Progenitor cell of endocrine pancreas (in vitro differentiated cells): Measurements from ENCODE around the gene RASSF9. TPM values are rescaled to one million over a fixed set of nuclear protein-coding genes. Genes with fewer than 3 reads are reported as not detected.
A peak's percentile ranks its signal among the peaks of the same experiment; 100 is the strongest.

Experiments
- DNase-seq: peaks from one replicate; pipeline ENCODE4 v3.0.0; 2021; ENCODE audit warnings: low spot score; ENCODE audit not compliant: unreplicated experiment
- H3K27ac Mint-ChIP-seq: 2 replicates; pipeline ENCODE4 v1.8.0; 2021; ENCODE audit warnings: mild to moderate bottlenecking, moderate library complexity, mixed read lengths
- H3K27me3 Mint-ChIP-seq: 2 replicates; pipeline ENCODE4 v1.8.0; 2021; ENCODE audit warnings: mixed read lengths
- H3K36me3 Mint-ChIP-seq: 2 replicates; pipeline ENCODE4 v1.8.0; 2022; ENCODE audit warnings: mixed read lengths; ENCODE audit not compliant: insufficient read depth
- H3K4me1 Mint-ChIP-seq: 2 replicates; pipeline ENCODE4 v1.8.0; 2021; ENCODE audit warnings: low read depth, mixed read lengths
- H3K4me3 Mint-ChIP-seq: 2 replicates; pipeline ENCODE4 v1.8.0; 2021; ENCODE audit warnings: low read depth, mild to moderate bottlenecking, moderate library complexity, mixed read lengths
- H3K9me3 Mint-ChIP-seq: 2 replicates; pipeline ENCODE4 v1.8.0; 2021; ENCODE audit warnings: low read depth, mixed read lengths
- long read RNA-seq: library from polyadenylated mRNA; unstranded; transcript quantifications from one replicate; pipeline ENCODE4 v2.0.0, GENCODE V29; 2020
- total RNA-seq: library from RNA; stranded (reverse); gene quantifications from 2 replicates; pipeline ENCODE4 v1.2.1, GENCODE V29; 2021
- TF ChIP-seq, protein P1 (sequence below): fragments of 200-600 bp; sonication (generic); IDR thresholded peaks from one replicate; pipeline ENCODE4 v1.5.0; 2021; ENCODE audit warnings: antibody characterized with exemption, mild to moderate bottlenecking; ENCODE audit not compliant: unreplicated experiment

RASSF9 gene
- total RNA-seq = 3.3 and 4.0 TPM in 2 replicates
- long read RNA-seq, full-length matches to known transcripts = 2 of 5 reads
- long read RNA-seq, partial matches to known transcripts = 0 of 5 reads
- long read RNA-seq, other reads (novel, unspliced or antisense) = 3 of 5 reads

DNA sequence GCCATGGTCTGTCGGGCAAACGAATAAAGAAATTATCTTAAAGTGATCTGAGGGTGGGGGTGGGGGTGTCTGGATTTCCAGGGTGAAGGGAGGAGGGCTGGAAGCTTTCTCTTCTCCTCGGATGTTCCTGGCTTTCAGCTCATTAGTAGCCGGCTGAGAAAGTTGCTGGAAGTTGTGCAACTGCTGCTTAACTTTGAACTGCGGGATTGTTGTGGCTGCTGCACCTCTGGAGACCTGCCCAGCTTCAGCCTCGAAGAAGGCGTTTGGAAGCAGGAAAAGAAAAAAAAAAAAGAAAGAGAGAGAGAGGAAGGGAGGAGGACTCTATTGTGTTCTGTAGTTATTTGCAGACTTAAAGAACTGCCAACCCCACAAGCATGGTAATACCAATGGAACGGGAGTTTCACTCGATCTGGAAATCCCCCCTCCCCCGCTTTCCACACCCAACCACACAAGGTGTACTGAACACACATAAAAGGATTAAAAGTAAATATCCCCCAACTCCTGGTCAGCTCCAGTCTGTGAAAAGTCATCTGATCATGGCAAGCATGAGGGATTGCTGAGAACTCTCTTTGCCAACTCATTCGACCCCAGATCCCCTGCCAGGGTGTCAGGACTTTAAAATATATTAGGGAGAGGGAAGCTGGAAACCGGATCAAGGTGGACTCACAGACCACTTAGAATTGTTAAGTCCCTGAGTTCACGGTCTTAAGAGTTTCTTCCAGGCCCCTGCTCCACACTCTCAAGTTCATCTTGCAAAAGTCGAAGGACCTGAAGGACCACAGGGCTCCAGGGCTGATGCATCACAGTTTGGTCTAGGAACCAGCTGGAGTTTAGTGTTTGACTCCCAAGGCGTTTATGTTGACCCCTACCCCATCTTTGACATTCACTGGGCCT is at the start of gene RASSF9:
Gene RASSF9 (minus strand): TSS at position 213 of the 894 bp plus-strand sequence. CDS start 208 bp downstream, at position 5.
- Mint-ChIP-seq H3K36me3 (no peaks in the 10 kb centered on the region), H3K4me1 (peaks cover 24% of the 10 kb centered on the region), H3K4me3 (peak within 1 kb of the TSS; percentile 82), H3K27ac (peak within 1 kb of the TSS; percentile 87), H3K27me3 (no peaks in the 10 kb centered on the region), H3K9me3 (no peaks in the 10 kb centered on the region)
- TF ChIP-seq, protein P1, sequence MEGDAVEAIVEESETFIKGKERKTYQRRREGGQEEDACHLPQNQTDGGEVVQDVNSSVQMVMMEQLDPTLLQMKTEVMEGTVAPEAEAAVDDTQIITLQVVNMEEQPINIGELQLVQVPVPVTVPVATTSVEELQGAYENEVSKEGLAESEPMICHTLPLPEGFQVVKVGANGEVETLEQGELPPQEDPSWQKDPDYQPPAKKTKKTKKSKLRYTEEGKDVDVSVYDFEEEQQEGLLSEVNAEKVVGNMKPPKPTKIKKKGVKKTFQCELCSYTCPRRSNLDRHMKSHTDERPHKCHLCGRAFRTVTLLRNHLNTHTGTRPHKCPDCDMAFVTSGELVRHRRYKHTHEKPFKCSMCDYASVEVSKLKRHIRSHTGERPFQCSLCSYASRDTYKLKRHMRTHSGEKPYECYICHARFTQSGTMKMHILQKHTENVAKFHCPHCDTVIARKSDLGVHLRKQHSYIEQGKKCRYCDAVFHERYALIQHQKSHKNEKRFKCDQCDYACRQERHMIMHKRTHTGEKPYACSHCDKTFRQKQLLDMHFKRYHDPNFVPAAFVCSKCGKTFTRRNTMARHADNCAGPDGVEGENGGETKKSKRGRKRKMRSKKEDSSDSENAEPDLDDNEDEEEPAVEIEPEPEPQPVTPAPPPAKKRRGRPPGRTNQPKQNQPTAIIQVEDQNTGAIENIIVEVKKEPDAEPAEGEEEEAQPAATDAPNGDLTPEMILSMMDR = no peak
- no peak for DNase-seq

GRCh38 chr12:85883763-85884162 is 47.6 kb upstream of the RASSF9 start:
- Mint-ChIP-seq H3K27me3 (no peaks in the 10 kb centered on the region), H3K4me1 (no peaks in the 10 kb centered on the region), H3K4me3 (no peak overlapping the region), H3K36me3 (no peaks in the 10 kb centered on the region), H3K9me3 (no peaks in the 10 kb centered on the region), H3K27ac (no peak overlapping the region)
- DNase-seq = no peak
- TF ChIP-seq, protein P1 = no peak

- Mint-ChIP-seq H3K36me3 (no peaks in the 10 kb centered on the region), H3K9me3 (no peaks in the 10 kb centered on the region), H3K27me3 (no peaks in the 10 kb centered on the region), H3K4me1 (no peaks in the 10 kb centered on the region), H3K27ac (no peak overlapping the region), H3K4me3 (no peak overlapping the region)
- TF ChIP-seq, protein P1 = no peak
- no peak for DNase-seq
Observed at GRCh38 chr12:85877459-85877858, 41.2 kb upstream of the RASSF9 start.

DNA sequence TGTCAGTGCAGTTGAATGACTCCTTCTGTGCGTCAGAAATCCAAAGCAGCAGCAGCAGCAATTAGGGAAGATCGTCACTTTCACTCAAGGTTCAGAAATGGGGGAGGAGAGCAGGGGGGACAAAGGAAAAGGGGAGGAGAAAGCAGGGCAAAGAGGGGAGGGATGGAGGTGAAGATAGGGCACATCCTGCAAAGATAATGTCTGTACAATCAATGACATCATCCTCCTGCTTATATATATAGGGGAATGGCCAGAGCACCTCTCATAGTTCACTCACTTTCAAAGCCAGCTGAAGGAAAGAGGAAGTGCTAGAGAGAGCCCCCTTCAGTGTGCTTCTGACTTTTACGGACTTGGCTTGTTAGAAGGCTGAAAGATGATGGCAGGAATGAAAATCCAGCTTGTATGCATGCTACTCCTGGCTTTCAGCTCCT is 37.8 kb upstream of the RASSF9 start, which contains the start of gene NTS:
Gene NTS (plus strand): TSS at position 265 of the 431 bp plus-strand sequence. CDS start 109 bp downstream, at position 374.
- Mint-ChIP-seq H3K4me3 (no peak within 1 kb of the TSS), H3K9me3 (no peaks in the 10 kb centered on the region), H3K4me1 (no peaks in the 10 kb centered on the region), H3K27me3 (peaks cover 3% of the 10 kb centered on the region), H3K27ac (no peak within 1 kb of the TSS), H3K36me3 (no peaks in the 10 kb centered on the region)
- TF ChIP-seq, protein P1 = no peak
- DNase-seq = no peak

DNA sequence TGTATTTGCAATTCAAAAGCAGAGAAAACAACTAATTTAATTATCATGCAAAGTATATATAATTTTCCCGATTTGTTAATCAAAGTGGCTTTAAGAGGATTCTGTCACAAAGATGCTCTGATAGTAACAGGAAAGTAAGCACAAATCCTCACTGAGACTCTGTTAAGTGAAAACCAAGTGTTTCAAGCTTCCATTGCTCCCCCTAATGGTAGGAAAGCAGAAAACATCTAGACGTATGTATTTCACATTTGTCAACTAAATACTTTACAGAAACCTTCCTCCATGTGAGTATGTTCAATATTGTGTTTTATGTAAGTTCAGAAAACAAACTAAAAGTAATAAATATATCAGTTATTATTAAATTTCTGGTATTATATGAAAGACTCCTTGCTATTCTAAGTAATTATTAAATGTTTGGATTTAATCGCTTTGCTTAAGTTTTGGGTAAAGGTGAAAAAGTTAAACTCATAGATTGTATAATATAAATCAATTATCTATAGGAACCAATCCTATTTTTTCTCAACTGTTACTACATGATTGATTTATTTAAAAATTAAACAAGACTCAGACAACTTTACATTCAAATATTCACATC is 36.4 kb upstream of the RASSF9 start:
- Mint-ChIP-seq H3K4me1 (no peaks in the 10 kb centered on the region), H3K4me3 (no peak overlapping the region), H3K36me3 (no peaks in the 10 kb centered on the region), H3K27ac (no peak overlapping the region), H3K27me3 (peaks cover 4% of the 10 kb centered on the region), H3K9me3 (no peaks in the 10 kb centered on the region)
- TF ChIP-seq, protein P1 = peak; percentile 81
- no peak for DNase-seq
